IMR-90 (cell line): ENCODE measurements around the gene HSF2BP. TPM values are rescaled to one million over a fixed set of nuclear protein-coding genes. Genes with fewer than 3 reads are reported as not detected.
A peak's percentile ranks its signal among the peaks of the same experiment; 100 is the strongest.

Experiments used
- ATAC-seq: fragments of 200-7000 bp; cut with Tn5 transposase; 2 replicates; pipeline ENCODE4 v1.9.1; 2020; ENCODE audit warnings: low read depth, mild to moderate bottlenecking, moderate library complexity
- BruUV-seq: library from RNA; stranded (reverse); fragments of 400-500 nt; replicated peaks from 2 replicates; lab custom pipeline; 2021; lab: Mats Ljungman, UMichigan
- CTCF ChIA-PET: fragments of 300-600 bp; formaldehyde crosslinking; extraction: SDS; loops from one replicate; lab custom pipeline; 2021; ENCODE audit warnings: antibody characterized with exemption; lab: Yijun Ruan, JAX
- POLR2A ChIA-PET: fragments of 300-600 bp; sonication (Branson Sonifier 250); formaldehyde crosslinking; loops from one replicate; lab custom pipeline; 2022; ENCODE audit warnings: antibody characterized with exemption; ENCODE audit not compliant: unreplicated experiment; lab: Charles Lee
- DNase-seq: peaks from one replicate; pipeline ENCODE4 v3.0.0; 2013
- H2AFZ ChIP-seq: replicated peaks from 2 replicates; pipeline ENCODE3; 2013; ENCODE audit warnings: low read length, mild to moderate bottlenecking; ENCODE audit not compliant: poor library complexity
- H2AK5ac ChIP-seq: 2 replicates; pipeline ENCODE4 v1.6.1; 2013; ENCODE audit warnings: low read depth, low read length, inconsistent platforms
- H2AK9ac ChIP-seq: replicated peaks from 2 replicates; pipeline ENCODE3; 2013; ENCODE audit warnings: mild to moderate bottlenecking, low read depth, low read length, moderate library complexity; ENCODE audit not compliant: poor library complexity
- H2BK120ac ChIP-seq: 2 replicates; pipeline ENCODE4 v1.6.1; 2013; ENCODE audit warnings: low read depth, low read length, inconsistent platforms
- H2BK15ac ChIP-seq: 3 replicates; pipeline ENCODE4 v1.6.1; 2013; ENCODE audit warnings: low read depth, low read length, inconsistent platforms
- H2BK20ac ChIP-seq: 2 replicates; pipeline ENCODE4 v1.6.1; 2013; ENCODE audit warnings: low read depth, mild to moderate bottlenecking, inconsistent platforms, low read length, moderate library complexity
- H2BK5ac ChIP-seq: 2 replicates; pipeline ENCODE4 v1.6.1; 2013; ENCODE audit warnings: mild to moderate bottlenecking, low read depth, low read length, inconsistent platforms; ENCODE audit not compliant: poor library complexity, severe bottlenecking
- H3K14ac ChIP-seq: replicated peaks from 2 replicates; pipeline ENCODE4 v1.6.1; 2013; ENCODE audit warnings: low read depth, low read length, inconsistent platforms
- H3K18ac ChIP-seq: 2 replicates; pipeline ENCODE4 v1.6.1; 2013; ENCODE audit warnings: low read depth, low read length, control low read depth
- H3K23ac ChIP-seq: 2 replicates; pipeline ENCODE4 v1.6.1; 2013; ENCODE audit warnings: low read depth, low read length, inconsistent platforms
- H3K27ac ChIP-seq: 2 replicates; pipeline ENCODE4 v1.5.1; 2013; ENCODE audit warnings: mild to moderate bottlenecking, control low read depth, low read length; ENCODE audit not compliant: insufficient read depth
- H3K27me3 ChIP-seq: 2 replicates; pipeline ENCODE4 v1.6.1; 2013; ENCODE audit warnings: low read length; ENCODE audit not compliant: control insufficient read depth, insufficient read depth
- H3K36me3 ChIP-seq: 2 replicates; pipeline ENCODE4 v1.6.1; 2013; ENCODE audit warnings: low read length, mixed read lengths; ENCODE audit not compliant: control insufficient read depth, insufficient read depth
- H3K4ac ChIP-seq: 2 replicates; pipeline ENCODE4 v1.6.1; 2013; ENCODE audit warnings: low read depth, low read length, inconsistent platforms
- H3K4me1 ChIP-seq: 2 replicates; pipeline ENCODE4 v1.6.1; 2013; ENCODE audit warnings: low read length, mixed read lengths; ENCODE audit not compliant: control insufficient read depth, insufficient read depth
- H3K4me2 ChIP-seq: 2 replicates; pipeline ENCODE4 v1.6.1; 2013; ENCODE audit warnings: low read depth, mild to moderate bottlenecking, control low read depth, low read length, moderate library complexity
- H3K4me3 ChIP-seq: 2 replicates; pipeline ENCODE4 v1.5.1; 2013; ENCODE audit warnings: low read depth, mild to moderate bottlenecking, control low read depth, low read length, moderate library complexity; ENCODE audit not compliant: insufficient read depth
- H3K56ac ChIP-seq: 2 replicates; pipeline ENCODE4 v1.6.1; 2013; ENCODE audit warnings: low read length, inconsistent platforms; ENCODE audit not compliant: insufficient read depth; ENCODE audit errors: extremely low read depth
- H3K79me1 ChIP-seq, 2 experiments: 2 replicates each; pipeline ENCODE4 v1.6.1; 2013; ENCODE audit warnings: low read length in 2 of 2, inconsistent platforms in 1 of 2, low read depth in 1 of 2
- H3K9ac ChIP-seq: 2 replicates; pipeline ENCODE4 v1.6.1; 2013; ENCODE audit warnings: low read depth, low read length, control low read depth
- H3K9me1 ChIP-seq: 2 replicates; pipeline ENCODE4 v1.6.1; 2013; ENCODE audit warnings: low read length, inconsistent platforms; ENCODE audit not compliant: insufficient read depth
- H3K9me3 ChIP-seq: 2 replicates; pipeline ENCODE4 v1.6.1; 2013; ENCODE audit warnings: low read length; ENCODE audit not compliant: control insufficient read depth, insufficient read depth
- H4K20me1 ChIP-seq: 2 replicates; pipeline ENCODE4 v1.6.1; 2013; ENCODE audit warnings: low read length, inconsistent platforms; ENCODE audit not compliant: insufficient read depth
- H4K5ac ChIP-seq: 2 replicates; pipeline ENCODE4 v1.6.1; 2013; ENCODE audit warnings: mild to moderate bottlenecking, low read depth, low read length, control low read depth
- H4K8ac ChIP-seq, 2 experiments: 2 replicates each; pipeline ENCODE4 v1.6.1; 2013; ENCODE audit warnings: low read depth in 2 of 2, low read length in 2 of 2, control low read depth in 1 of 2, inconsistent platforms in 1 of 2
- H4K91ac ChIP-seq: 2 replicates; pipeline ENCODE4 v1.6.1; 2013; ENCODE audit warnings: low read depth, low read length, inconsistent platforms; ENCODE audit not compliant: insufficient read depth
- CEBPB ChIP-seq: IDR thresholded peaks from 2 replicates; pipeline ENCODE4 v1.6.1; 2012; ENCODE audit warnings: low read depth, low read length, improper control_type of control experiment
- CHD1 ChIP-seq: IDR thresholded peaks from 2 replicates; pipeline ENCODE4 v1.6.1; 2012; ENCODE audit warnings: low read depth, low read length, improper control_type of control experiment
- ELK1 ChIP-seq: fragments of 150-350 bp; IDR thresholded peaks from 2 replicates; pipeline ENCODE4 v1.6.1; 2016; ENCODE audit warnings: low read depth, mild to moderate bottlenecking, low read length, moderate library complexity, borderline replicate concordance
- MAFK ChIP-seq: IDR thresholded peaks from 2 replicates; pipeline ENCODE4 v1.6.1; 2012; ENCODE audit warnings: low read depth, low read length, improper control_type of control experiment
- MAZ ChIP-seq: IDR thresholded peaks from 2 replicates; pipeline ENCODE4 v1.6.1; 2012; ENCODE audit warnings: low read depth, mild to moderate bottlenecking, low read length, improper control_type of control experiment, moderate library complexity, borderline replicate concordance
- MXI1 ChIP-seq: IDR thresholded peaks from 2 replicates; pipeline ENCODE4 v1.6.1; 2012; ENCODE audit warnings: low read depth, mild to moderate bottlenecking, low read length, moderate library complexity, borderline replicate concordance
- NFE2L2 ChIP-seq: fragments of 150-350 bp; IDR thresholded peaks from 2 replicates; pipeline ENCODE4 v1.6.1; 2016; ENCODE audit warnings: low read depth, mild to moderate bottlenecking, low read length
- RAD21 ChIP-seq: IDR thresholded peaks from 2 replicates; pipeline ENCODE4 v1.6.1; 2012; ENCODE audit warnings: low read length, improper control_type of control experiment
- SMC3 ChIP-seq: fragments of 150-350 bp; IDR thresholded peaks from 2 replicates; pipeline ENCODE4 v1.6.1; 2016; ENCODE audit warnings: low read depth, mild to moderate bottlenecking, antibody characterized with exemption, low read length, moderate library complexity
- whole genome bisulfite sequencing, 2 experiments: methylation state at CpG; one replicate each; pipeline versions ENCODE4 v1.1.5 to v1.1.7; 2013; ENCODE audit warnings: missing lambda C conversion rate in 2 of 2; ENCODE audit not compliant: insufficient read length in 1 of 2; ENCODE audit errors: extremely low coverage in 2 of 2; 5-methylcytosine and 5-hydroxymethylcytosine counted together
- dilution Hi-C: fragments of 300-500 bp; cut with HindIII; formaldehyde crosslinking; loops from one replicate; pipeline ENCODE4 v1.14.3; 2018; ENCODE audit warnings: low sequenced_read_pairs; ENCODE audit not compliant: unreplicated experiment
- in situ Hi-C: fragments of 300-500 bp; cut with MboI; formaldehyde crosslinking; loops from 3 replicates; pipeline ENCODE4 v1.14.3; 2019; ENCODE audit warnings: low sequenced_read_pairs, inconsistent platforms, mixed read lengths
- intact Hi-C: fragments of 100-400 bp; cut with micrococcal nuclease; formaldehyde crosslinking; loops from 2 replicates; pipeline ENCODE4 v1.10.0; 2022
- polyA plus RNA-seq, 3 experiments: library from polyadenylated mRNA; depleted of rRNA; stranded (reverse); fragments of >200 nt; gene quantifications; 2 replicates each; pipeline ENCODE4 v1.2.3, GENCODE V29; 2012; ENCODE audit warnings: low replicate concordance in 1 of 3
- total RNA-seq: library from RNA; depleted of rRNA; stranded (reverse); fragments of >200 nt; gene quantifications from 2 replicates; pipeline ENCODE4 v1.2.3, GENCODE V29; 2012
- TF ChIP-seq, protein P1 (sequence below): conservative IDR thresholded peaks from 2 replicates; pipeline ENCODE4 v1.5.1; 2012; ENCODE audit warnings: mild to moderate bottlenecking, low read depth, low read length, improper control_type of control experiment

Gene HSF2BP
- total and polyA plus RNA-seq, 2 of the 4 experiments (the other 2 are of a cell fraction), result 0.87 to 0.90 TPM

DNA sequence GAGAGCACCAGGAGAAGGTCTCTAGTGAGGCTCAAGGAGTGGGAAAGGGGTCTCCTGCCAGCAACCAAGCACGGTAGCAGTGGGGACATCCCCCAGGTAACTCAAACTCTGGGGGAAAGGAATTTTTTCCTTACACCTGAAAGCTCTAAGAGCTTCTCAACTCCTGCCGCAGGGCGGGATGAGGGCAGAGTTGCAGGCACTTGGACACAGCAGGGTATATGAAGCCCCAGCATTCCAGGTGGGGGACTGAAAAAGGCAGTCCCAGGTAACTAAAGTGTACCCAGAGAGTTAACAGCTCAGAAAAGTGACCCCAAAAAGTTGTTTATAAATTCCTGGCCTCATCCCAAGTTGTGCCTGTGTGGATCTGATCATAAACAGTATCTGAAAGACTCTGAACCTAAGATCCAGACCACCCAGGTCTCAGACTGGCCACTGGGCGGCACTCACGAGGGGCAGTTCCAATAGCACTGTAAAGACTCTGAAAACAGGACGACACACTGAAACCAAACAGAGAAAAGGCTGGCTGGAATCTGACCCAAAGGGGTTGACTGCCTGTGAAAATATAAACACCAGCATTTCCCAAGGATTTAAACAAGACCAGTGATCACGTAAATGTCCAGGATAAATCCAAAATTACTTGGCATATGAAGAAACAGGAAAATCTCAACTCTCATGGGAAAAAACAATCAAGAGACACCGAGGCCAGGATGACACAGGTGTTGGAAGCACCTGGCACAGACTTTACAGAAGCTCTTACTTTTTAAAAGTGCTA is 47.5 kb downstream of the HSF2BP start:
- Histone ChIP-seq H3K4me3 (no peak overlapping the region), H4K20me1 (no peaks in the 10 kb centered on the region), H3K79me1 (no peaks in the 10 kb centered on the region), H3K27ac (peak overlapping the region; percentile 26; the same call in 1 of the 2 replicates), H2BK15ac (peak overlapping the region; percentile 72; the same call in 2 of the 3 replicates), H3K9me3 (no peaks in the 10 kb centered on the region), H2BK120ac (peak overlapping the region; percentile 81), H3K9me1 (peaks cover 9% of the 10 kb centered on the region; the same call in 1 of the 2 replicates), H3K36me3 (no peaks in the 10 kb centered on the region), H3K4me2 (no peak overlapping the region), H3K27me3 (no peaks in the 10 kb centered on the region), H2BK20ac (peak overlapping the region; percentile 75), H4K8ac (peak overlapping the region; percentile 16 to 53; a peak in 2 of 4 replicates), H3K4ac (peak overlapping the region; percentile 66), H3K4me1 (peaks cover 19% of the 10 kb centered on the region), H3K23ac (no peak overlapping the region), H3K9ac (peak overlapping the region; percentile 1; the same call in 1 of the 2 replicates), H3K56ac (no peak overlapping the region), H2AFZ (no peak overlapping the region), H2AK5ac (peak overlapping the region; percentile 33), H2BK5ac (peak overlapping the region; percentile 25), H3K18ac (peak overlapping the region; percentile 44), H4K5ac (peak overlapping the region; percentile 28; the same call in 1 of the 2 replicates), H2AK9ac (no peak overlapping the region), H4K91ac (peak overlapping the region; percentile 92), H3K14ac (peak overlapping the region; percentile 29; the same call in 1 of the 2 replicates)
- DNase-seq, result peak; percentile 95
- ATAC-seq, result peak; percentile 90
- BruUV-seq, result no TSS peak
- no CpG with 5 or more reads among the region's 8 CpGs for WGBS, 2 experiments
- CTCF ChIA-PET, result interaction anchor here (0.6 to 1.8 kb wide), 6 partner anchors 10 to 665 kb away, joined by 3 to 12 read pairs (median 5); no protein-coding TSS in a partner anchor
- intact Hi-C loops (loop anchor here (1.0 kb wide), 2 partner anchors 10 to 34 kb away; no protein-coding TSS in a partner anchor), in situ Hi-C loops (no loop called here), dilution Hi-C loops (no loop called here)
- POLR2A ChIA-PET, result no interaction called here
- TF ChIP-seq SMC3 (peak; percentile 86), MAZ (0 out of 2 replicates have a peak, but pooled peaks have one; percentile 12), NFE2L2 (no peak; the same call in 1 of the 2 replicates), RAD21 (peak; percentile 73), MXI1 (no peak), ELK1 (no peak), CHD1 (no peak), CEBPB (no peak), MAFK (no peak)
- TF ChIP-seq, protein P1, sequence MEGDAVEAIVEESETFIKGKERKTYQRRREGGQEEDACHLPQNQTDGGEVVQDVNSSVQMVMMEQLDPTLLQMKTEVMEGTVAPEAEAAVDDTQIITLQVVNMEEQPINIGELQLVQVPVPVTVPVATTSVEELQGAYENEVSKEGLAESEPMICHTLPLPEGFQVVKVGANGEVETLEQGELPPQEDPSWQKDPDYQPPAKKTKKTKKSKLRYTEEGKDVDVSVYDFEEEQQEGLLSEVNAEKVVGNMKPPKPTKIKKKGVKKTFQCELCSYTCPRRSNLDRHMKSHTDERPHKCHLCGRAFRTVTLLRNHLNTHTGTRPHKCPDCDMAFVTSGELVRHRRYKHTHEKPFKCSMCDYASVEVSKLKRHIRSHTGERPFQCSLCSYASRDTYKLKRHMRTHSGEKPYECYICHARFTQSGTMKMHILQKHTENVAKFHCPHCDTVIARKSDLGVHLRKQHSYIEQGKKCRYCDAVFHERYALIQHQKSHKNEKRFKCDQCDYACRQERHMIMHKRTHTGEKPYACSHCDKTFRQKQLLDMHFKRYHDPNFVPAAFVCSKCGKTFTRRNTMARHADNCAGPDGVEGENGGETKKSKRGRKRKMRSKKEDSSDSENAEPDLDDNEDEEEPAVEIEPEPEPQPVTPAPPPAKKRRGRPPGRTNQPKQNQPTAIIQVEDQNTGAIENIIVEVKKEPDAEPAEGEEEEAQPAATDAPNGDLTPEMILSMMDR, result peak; percentile 82
